K562 (cell line): ENCODE measurements around the gene MRM3. TPM values are rescaled to one million over a fixed set of nuclear protein-coding genes. Genes with fewer than 3 reads are reported as not detected.
A peak's percentile ranks its signal among the peaks of the same experiment; 100 is the strongest.

Experiments used
- ARNT ChIP-seq, 2 experiments: fragments of 450-650 bp; IDR thresholded peaks; 2 replicates each; pipeline ENCODE4 v1.6.1; 2016; ENCODE audit warnings: mild to moderate bottlenecking in 1 of 2
- POLR2B ChIP-seq: fragments of 450-650 bp; IDR thresholded peaks from 2 replicates; pipeline ENCODE4 v1.6.1; 2018; ENCODE audit warnings: low read depth; ENCODE audit not compliant: partially characterized antibody
- POLR2H ChIP-seq: IDR thresholded peaks from 2 replicates; pipeline ENCODE4 v1.6.1; 2016; ENCODE audit warnings: missing genetic modification characterization, low read depth, mild to moderate bottlenecking, control low read depth, missing compliant biosample characterization, moderate library complexity
- SIN3B ChIP-seq: fragments of 450-650 bp; IDR thresholded peaks from 2 replicates; pipeline ENCODE4 v1.6.1; 2017; ENCODE audit warnings: low read depth, mild to moderate bottlenecking, moderate library complexity
- ZNF232 ChIP-seq: sonication (generic); formaldehyde crosslinking; IDR thresholded peaks from 2 replicates; pipeline ENCODE4 v1.8.0; 2022; ENCODE audit warnings: mild to moderate bottlenecking, missing genetic modification reagents
- ZNF282 ChIP-seq: sonication (generic); formaldehyde crosslinking; IDR thresholded peaks from 2 replicates; pipeline ENCODE4 v1.8.1; 2023; ENCODE audit warnings: missing genetic modification reagents
- polyA plus RNA-seq, 8 experiments: library from polyadenylated mRNA; depleted of rRNA in 4 of 8; stranded (reverse) in 5 of 8; unstranded in 3 of 8; fragments of >200 nt; fragmentation: Nextera tagmentation in 2 of 8; fragmentation: Illumina TruSeq in 1 of 8; extraction: Ambion mirVana in 2 of 8; extraction: Trizol in 1 of 8; gene quantifications; 2 replicates each; pipeline versions ENCODE4 v1.2.1 to v1.2.3, GENCODE V29; 2011 to 2014; ENCODE audit warnings: inconsistent platforms in 1 of 8, missing spikeins in 1 of 8
- total RNA-seq, 7 experiments: library from RNA; depleted of rRNA in 6 of 7; stranded (reverse); fragments of >200 nt in 6 of 7; fragmentation: Illumina TruSeq in 2 of 7; extraction: Trizol in 2 of 7; gene quantifications; 2 replicates each; pipeline versions ENCODE4 v1.2.1 to v1.2.3, GENCODE V29; 2011 to 2021; ENCODE audit warnings: low replicate concordance in 1 of 7
- TF ChIP-seq, protein P1 (sequence below), 2 experiments: fragments of 450-650 bp in 1 of 2; sonication (generic) in 1 of 2; formaldehyde crosslinking in 1 of 2; IDR thresholded peaks; 2 replicates each; pipeline versions ENCODE4 v1.7.1 to v1.9.0; 2016 to 2022; ENCODE audit warnings: inconsistent platforms in 1 of 2, mild to moderate bottlenecking in 1 of 2, missing genetic modification reagents in 1 of 2
- TF ChIP-seq, protein P2 (sequence below): IDR thresholded peaks from 3 replicates; pipeline ENCODE4 v1.6.1; 2011; ENCODE audit warnings: borderline replicate concordance, mild to moderate bottlenecking, moderate library complexity; ENCODE audit not compliant: insufficient read length; ENCODE audit errors: extremely low read depth
- TF ChIP-seq, protein P3 (sequence below): sonication (generic); formaldehyde crosslinking; IDR thresholded peaks from 2 replicates; pipeline ENCODE4 v1.8.0; 2022; ENCODE audit warnings: missing genetic modification reagents, mild to moderate bottlenecking, moderate library complexity, borderline replicate concordance

MRM3 gene
- total and polyA plus RNA-seq, 9 of the 15 experiments (the other 6 are each of a cell fraction or from before 2014, with no cell fraction given) = 2.4 to 24.8 (median 18.3) TPM

DNA sequence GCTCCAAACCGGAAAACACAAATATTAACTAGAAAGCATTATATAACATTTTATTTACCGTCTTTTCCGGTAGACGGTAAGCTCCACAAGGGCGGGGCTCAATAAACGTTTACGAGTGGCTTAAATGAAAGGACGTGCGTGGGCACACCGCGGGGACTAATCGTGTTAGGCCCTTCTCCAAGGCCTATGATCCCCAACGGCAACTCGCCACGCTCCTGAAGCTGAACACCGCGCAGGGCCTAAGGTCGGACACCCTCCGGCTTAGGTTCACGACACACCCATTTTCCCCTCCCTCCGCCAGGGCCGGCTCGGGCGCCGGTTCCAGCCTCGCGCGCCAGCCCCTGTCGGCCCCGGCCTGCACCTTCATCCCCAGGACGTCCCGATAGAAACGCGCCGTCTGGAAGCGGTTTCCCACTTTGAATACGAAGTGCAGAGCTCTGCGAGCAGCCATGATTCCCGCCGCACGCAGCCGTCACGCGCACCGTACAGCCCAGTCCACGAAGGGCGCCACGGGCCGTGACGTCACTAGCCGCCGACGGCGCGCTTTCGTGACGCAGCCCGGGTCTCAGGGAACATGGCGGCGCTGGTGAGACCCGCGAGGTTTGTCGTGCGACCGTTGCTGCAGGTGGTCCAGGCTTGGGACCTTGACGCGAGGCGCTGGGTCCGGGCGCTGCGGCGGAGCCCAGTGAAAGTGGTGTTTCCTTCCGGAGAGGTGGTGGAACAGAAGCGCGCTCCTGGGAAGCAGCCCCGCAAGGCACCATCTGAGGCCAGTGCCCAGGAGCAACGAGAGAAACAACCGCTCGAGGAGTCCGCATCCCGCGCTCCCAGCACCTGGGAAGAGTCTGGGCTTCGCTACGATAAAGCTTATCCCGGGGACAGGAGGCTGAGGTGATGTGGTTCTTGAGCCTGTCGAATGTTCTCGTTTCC, at the start of gene MRM3, which contains the start of gene GLOD4 (continued):
- peak; percentile 99 for TF ChIP-seq SIN3B
- TF ChIP-seq, protein P1, sequence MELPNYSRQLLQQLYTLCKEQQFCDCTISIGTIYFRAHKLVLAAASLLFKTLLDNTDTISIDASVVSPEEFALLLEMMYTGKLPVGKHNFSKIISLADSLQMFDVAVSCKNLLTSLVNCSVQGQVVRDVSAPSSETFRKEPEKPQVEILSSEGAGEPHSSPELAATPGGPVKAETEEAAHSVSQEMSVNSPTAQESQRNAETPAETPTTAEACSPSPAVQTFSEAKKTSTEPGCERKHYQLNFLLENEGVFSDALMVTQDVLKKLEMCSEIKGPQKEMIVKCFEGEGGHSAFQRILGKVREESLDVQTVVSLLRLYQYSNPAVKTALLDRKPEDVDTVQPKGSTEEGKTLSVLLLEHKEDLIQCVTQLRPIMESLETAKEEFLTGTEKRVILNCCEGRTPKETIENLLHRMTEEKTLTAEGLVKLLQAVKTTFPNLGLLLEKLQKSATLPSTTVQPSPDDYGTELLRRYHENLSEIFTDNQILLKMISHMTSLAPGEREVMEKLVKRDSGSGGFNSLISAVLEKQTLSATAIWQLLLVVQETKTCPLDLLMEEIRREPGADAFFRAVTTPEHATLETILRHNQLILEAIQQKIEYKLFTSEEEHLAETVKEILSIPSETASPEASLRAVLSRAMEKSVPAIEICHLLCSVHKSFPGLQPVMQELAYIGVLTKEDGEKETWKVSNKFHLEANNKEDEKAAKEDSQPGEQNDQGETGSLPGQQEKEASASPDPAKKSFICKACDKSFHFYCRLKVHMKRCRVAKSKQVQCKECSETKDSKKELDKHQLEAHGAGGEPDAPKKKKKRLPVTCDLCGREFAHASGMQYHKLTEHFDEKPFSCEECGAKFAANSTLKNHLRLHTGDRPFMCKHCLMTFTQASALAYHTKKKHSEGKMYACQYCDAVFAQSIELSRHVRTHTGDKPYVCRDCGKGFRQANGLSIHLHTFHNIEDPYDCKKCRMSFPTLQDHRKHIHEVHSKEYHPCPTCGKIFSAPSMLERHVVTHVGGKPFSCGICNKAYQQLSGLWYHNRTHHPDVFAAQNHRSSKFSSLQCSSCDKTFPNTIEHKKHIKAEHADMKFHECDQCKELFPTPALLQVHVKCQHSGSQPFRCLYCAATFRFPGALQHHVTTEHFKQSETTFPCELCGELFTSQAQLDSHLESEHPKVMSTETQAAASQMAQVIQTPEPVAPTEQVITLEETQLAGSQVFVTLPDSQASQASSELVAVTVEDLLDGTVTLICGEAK (IDR thresholded peaks at IDR 0.05) = peak; percentile 16; the same call in 1 of the 2 replicates
- TF ChIP-seq, protein P1 (CRISPR knock-in tag; IDR thresholded peaks at IDR 0.05) = no peak
- TF ChIP-seq POLR2B = peak; percentile 64
- TF ChIP-seq, protein P2, sequence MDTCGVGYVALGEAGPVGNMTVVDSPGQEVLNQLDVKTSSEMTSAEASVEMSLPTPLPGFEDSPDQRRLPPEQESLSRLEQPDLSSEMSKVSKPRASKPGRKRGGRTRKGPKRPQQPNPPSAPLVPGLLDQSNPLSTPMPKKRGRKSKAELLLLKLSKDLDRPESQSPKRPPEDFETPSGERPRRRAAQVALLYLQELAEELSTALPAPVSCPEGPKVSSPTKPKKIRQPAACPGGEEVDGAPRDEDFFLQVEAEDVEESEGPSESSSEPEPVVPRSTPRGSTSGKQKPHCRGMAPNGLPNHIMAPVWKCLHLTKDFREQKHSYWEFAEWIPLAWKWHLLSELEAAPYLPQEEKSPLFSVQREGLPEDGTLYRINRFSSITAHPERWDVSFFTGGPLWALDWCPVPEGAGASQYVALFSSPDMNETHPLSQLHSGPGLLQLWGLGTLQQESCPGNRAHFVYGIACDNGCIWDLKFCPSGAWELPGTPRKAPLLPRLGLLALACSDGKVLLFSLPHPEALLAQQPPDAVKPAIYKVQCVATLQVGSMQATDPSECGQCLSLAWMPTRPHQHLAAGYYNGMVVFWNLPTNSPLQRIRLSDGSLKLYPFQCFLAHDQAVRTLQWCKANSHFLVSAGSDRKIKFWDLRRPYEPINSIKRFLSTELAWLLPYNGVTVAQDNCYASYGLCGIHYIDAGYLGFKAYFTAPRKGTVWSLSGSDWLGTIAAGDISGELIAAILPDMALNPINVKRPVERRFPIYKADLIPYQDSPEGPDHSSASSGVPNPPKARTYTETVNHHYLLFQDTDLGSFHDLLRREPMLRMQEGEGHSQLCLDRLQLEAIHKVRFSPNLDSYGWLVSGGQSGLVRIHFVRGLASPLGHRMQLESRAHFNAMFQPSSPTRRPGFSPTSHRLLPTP = no peak
- TF ChIP-seq ZNF282 (CRISPR knock-in tag) = no peak
- TF ChIP-seq, protein P3, sequence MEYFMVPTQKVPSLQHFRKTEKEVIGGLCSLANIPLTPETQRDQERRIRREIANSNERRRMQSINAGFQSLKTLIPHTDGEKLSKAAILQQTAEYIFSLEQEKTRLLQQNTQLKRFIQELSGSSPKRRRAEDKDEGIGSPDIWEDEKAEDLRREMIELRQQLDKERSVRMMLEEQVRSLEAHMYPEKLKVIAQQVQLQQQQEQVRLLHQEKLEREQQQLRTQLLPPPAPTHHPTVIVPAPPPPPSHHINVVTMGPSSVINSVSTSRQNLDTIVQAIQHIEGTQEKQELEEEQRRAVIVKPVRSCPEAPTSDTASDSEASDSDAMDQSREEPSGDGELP (CRISPR knock-in tag) = peak; percentile 82; the same call in 1 of the 2 replicates
- no peak for TF ChIP-seq ARNT (IDR thresholded peaks at IDR 0.05)
- 0 out of 2 replicates have a peak, but pooled peaks have one; percentile 32 for TF ChIP-seq ZNF232
- TF ChIP-seq POLR2H (tag) = peak; percentile 39; the same call in 1 of the 2 replicates
